Stomach (tissue), 4 donors: ENCODE data around the gene PTCH2.

Source experiments
- CTCF ChIP-seq, 7 experiments: fragments of 450-650 bp in 4 of 7; fragments of 200-600 bp in 3 of 7; sonication (generic) in 3 of 7; IDR thresholded peaks; one replicate each; pipeline ENCODE4 v1.5.1; 2016 to 2019; ENCODE audit warnings: antibody characterized with exemption in 7 of 7, control low read depth in 2 of 7, mild to moderate bottlenecking in 1 of 7
- POLR2AphosphoS5 ChIP-seq, 3 donors: sonication (generic); formaldehyde crosslinking; IDR thresholded peaks; one replicate each; pipeline ENCODE4 v1.6.1; 2016; ENCODE audit warnings: antibody characterized with exemption in 3 of 3

- TF ChIP-seq CTCF (IDR thresholded peaks at IDR 0.05) (no peak), POLR2AphosphoS5 (IDR thresholded peaks at IDR 0.05) (no peak)
Measured at GRCh38 chr1:44822981-44823451, 20.0 kb downstream of the PTCH2 start.
